Measurements from ENCODE around the gene TRMT10C. TPM values are rescaled to one million over a fixed set of nuclear protein-coding genes. Genes with fewer than 3 reads are reported as not detected.

The TRMT10C gene
- polyA plus RNA-seq, 3 donors: 4.1 to 21.0 (median 14.6) TPM

DNA sequence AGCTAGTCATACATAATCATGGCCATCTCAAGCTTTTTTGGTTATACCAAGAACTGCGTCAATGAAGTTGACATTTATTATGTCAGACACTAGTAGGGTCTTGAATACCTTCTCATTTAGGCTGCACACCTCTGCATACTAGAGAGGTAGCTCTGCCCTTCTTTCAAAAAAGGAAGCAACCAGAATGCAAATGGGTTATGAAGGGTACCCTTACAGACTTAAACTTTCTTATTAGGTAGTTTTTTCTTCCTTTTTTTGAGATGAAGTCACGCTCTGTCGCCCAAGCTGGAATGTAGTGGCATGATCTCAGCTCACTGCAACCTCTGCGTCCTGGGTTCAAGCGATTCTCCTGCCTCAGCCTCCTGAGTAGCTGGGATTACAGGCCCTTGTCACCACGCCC is 15.6 kb downstream of the TRMT10C start:
- Histone ChIP-seq H3K4me2 (replicated peaks; ENCODE audit: extremely low read depth, low read length, poor library complexity, severe bottlenecking) (no peak overlapping the region), H3K27me3 (ENCODE audit: control insufficient read depth in 2 of 2, insufficient read depth in 2 of 2, low read length in 2 of 2) (no peaks in the 10 kb centered on the region), H3K27ac (ENCODE audit: low read depth in 1 of 2, low read length in 2 of 2) (no peak overlapping the region), H3K9me3 (replicated peaks in 1 of 2; ENCODE audit: control insufficient read depth in 1 of 2, insufficient read depth in 1 of 2, low read length in 2 of 2) (no peaks in the 10 kb centered on the region), H3K4me1 (ENCODE audit: control insufficient read depth in 1 of 2, insufficient read depth in 2 of 2, low read length in 2 of 2) (peaks cover 14 to 25% of the 10 kb centered on the region in 2 donors), H3K79me2 (ENCODE audit: insufficient read depth, low read length) (peaks cover 83% of the 10 kb centered on the region), H3K4me3 (replicated peaks in 1 of 3; ENCODE audit: low read depth in 2 of 3, low read length in 3 of 3) (no peak overlapping the region), H2AFZ (ENCODE audit: insufficient read depth, low read depth, low read length, poor library complexity, severe bottlenecking) (no peak overlapping the region), H4K20me1 (ENCODE audit: insufficient read depth, low read length) (peaks cover 31% of the 10 kb centered on the region), H3K9ac (ENCODE audit: insufficient read depth, low read length, poor library complexity, severe bottlenecking) (no peak overlapping the region), H3K36me3 (replicated peaks in 1 of 2; ENCODE audit: control insufficient read depth in 1 of 2, insufficient read depth in 2 of 2, low read length in 2 of 2) (peaks cover 9 to 31% of the 10 kb centered on the region in 2 donors)
- WGBS (ENCODE audit: insufficient coverage): 95% methylated on average over 5 of the region's 6 CpGs
- Mint-ChIP-seq H3K4me1 (peaks cover 31% of the 10 kb centered on the region), H3K27me3 (ENCODE audit: low read depth in 3 of 3) (peaks cover 0 to 2% (median under 1%) of the 10 kb centered on the region in 3 donors), H3K36me3 (peaks cover 15 to 23% of the 10 kb centered on the region in 2 donors), H3K9me3 (peaks cover 0 to 3% (median 0%) of the 10 kb centered on the region in 7 donors), H3K4me3 (no peak overlapping the region), H3K27ac (peak overlapping the region in 1 of 7 donors; percentile 75)
- no peak for DNase-seq
- TF ChIP-seq, protein P1, sequence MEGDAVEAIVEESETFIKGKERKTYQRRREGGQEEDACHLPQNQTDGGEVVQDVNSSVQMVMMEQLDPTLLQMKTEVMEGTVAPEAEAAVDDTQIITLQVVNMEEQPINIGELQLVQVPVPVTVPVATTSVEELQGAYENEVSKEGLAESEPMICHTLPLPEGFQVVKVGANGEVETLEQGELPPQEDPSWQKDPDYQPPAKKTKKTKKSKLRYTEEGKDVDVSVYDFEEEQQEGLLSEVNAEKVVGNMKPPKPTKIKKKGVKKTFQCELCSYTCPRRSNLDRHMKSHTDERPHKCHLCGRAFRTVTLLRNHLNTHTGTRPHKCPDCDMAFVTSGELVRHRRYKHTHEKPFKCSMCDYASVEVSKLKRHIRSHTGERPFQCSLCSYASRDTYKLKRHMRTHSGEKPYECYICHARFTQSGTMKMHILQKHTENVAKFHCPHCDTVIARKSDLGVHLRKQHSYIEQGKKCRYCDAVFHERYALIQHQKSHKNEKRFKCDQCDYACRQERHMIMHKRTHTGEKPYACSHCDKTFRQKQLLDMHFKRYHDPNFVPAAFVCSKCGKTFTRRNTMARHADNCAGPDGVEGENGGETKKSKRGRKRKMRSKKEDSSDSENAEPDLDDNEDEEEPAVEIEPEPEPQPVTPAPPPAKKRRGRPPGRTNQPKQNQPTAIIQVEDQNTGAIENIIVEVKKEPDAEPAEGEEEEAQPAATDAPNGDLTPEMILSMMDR (IDR thresholded peaks at IDR 0.05): no peak
- intact Hi-C loops (cut with micrococcal nuclease): loop anchor here in 1 of 2 donors (10.0 kb wide), 1 partner anchor 198 kb away; the partner anchor contains the start of gene NXPE3

DNA sequence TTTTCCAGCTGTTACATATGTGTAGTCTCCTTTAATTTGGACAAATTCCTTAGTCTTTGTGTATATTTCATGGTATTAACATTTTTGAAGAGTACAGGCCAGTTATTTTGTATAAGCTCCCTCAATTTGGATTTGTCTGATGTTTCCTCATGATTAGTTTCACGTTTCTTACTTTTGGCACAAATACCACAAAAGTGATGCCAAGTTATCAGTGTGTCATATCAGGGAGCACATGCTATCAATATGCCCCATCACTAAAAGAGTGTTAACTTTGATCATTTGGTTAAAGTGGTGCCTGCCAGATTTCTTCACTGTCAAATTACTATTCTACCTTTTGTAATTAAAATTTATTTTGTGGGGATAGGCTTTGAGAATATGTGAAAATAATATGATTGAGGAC is 26.9 kb downstream of the TRMT10C start:
- no peak overlapping the region for H3K27ac Mint-ChIP-seq
- no peak overlapping the region for H3K27ac ChIP-seq (ENCODE audit: low read depth in 1 of 2, low read length in 2 of 2)
- no peaks in the 10 kb centered on the region for H3K9me3 ChIP-seq (replicated peaks in 1 of 2; ENCODE audit: control insufficient read depth in 1 of 2, insufficient read depth in 1 of 2, low read length in 2 of 2)
- H3K27me3 Mint-ChIP-seq (ENCODE audit: low read depth in 3 of 3): no peaks in the 10 kb centered on the region
- H2AFZ ChIP-seq (ENCODE audit: insufficient read depth, low read depth, low read length, poor library complexity, severe bottlenecking): no peak overlapping the region
- H4K20me1 ChIP-seq (ENCODE audit: insufficient read depth, low read length): peaks cover 24% of the 10 kb centered on the region
- H3K4me3 Mint-ChIP-seq: no peak overlapping the region
- peaks cover 75 to 90% of the 10 kb centered on the region in 2 donors for H3K36me3 Mint-ChIP-seq
- no peaks in the 10 kb centered on the region for H3K4me1 ChIP-seq (ENCODE audit: control insufficient read depth in 1 of 2, insufficient read depth in 2 of 2, low read length in 2 of 2)
- no peak for DNase-seq
- H3K4me1 Mint-ChIP-seq: no peaks in the 10 kb centered on the region
- intact Hi-C loops (cut with micrococcal nuclease): no loop called here
- no peak overlapping the region for H3K9ac ChIP-seq (ENCODE audit: insufficient read depth, low read length, poor library complexity, severe bottlenecking)
- H3K4me3 ChIP-seq (replicated peaks in 1 of 3; ENCODE audit: low read depth in 2 of 3, low read length in 3 of 3): no peak overlapping the region
- no peaks in the 10 kb centered on the region for H3K27me3 ChIP-seq (ENCODE audit: control insufficient read depth in 2 of 2, insufficient read depth in 2 of 2, low read length in 2 of 2)
- peaks cover 28% of the 10 kb centered on the region for H3K79me2 ChIP-seq (ENCODE audit: insufficient read depth, low read length)
- no CpG with 5 or more reads among the region's 1 CpG for WGBS (ENCODE audit: insufficient coverage)
- TF ChIP-seq, protein P1 (IDR thresholded peaks at IDR 0.05): no peak
- no peaks in the 10 kb centered on the region for H3K9me3 Mint-ChIP-seq
- no peak overlapping the region for H3K4me2 ChIP-seq (replicated peaks; ENCODE audit: extremely low read depth, low read length, poor library complexity, severe bottlenecking)
- peaks cover 73 to 90% of the 10 kb centered on the region in 2 donors for H3K36me3 ChIP-seq (replicated peaks in 1 of 2; ENCODE audit: control insufficient read depth in 1 of 2, insufficient read depth in 2 of 2, low read length in 2 of 2)

Measured in CD14-positive monocyte (primary cell).